Measurements from ENCODE around the gene CACNA1C. TPM values are rescaled to one million over a fixed set of nuclear protein-coding genes. Genes with fewer than 3 reads are reported as not detected.

Gene CACNA1C
- total RNA-seq, 4 donors from 2014 or later: 0.38 to 2.4 (median 1.4) TPM

DNA sequence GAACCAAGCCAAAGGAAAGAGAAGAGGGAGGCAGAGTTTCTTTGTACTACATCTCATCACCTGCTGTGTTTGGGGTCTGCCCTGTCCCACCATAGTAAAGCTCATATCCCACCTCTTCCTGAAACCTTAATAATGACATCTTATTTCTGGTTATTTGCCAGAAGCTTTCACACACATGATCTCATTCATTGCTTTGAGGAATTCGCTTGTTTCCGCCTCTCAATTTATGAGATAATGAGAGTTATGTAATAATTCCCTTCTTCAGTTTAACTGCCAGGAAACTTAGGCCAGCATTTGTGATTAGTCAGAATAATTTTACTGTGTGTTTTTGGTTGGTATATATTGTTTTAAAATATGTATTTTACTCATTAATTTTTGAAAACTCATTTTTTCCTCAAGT, 205.2 kb downstream of the CACNA1C start:
- 18 to 37% methylated on average over 2 of the region's 2 CpGs for WGBS, 2 donors
- no peak for DNase-seq (ENCODE audit: low spot score in 2 of 2)
- intact Hi-C loops (cut with DNase I; ENCODE audit: low total_unique reads): loop anchor here (5.0 kb wide), 1 partner anchor 309 kb away; no protein-coding TSS in a partner anchor

GRCh38 chr12:2259369-2259768, 206.6 kb downstream of the CACNA1C start:
- intact Hi-C loops (cut with DNase I; ENCODE audit: low total_unique reads): loop anchor here (5.0 kb wide), 1 partner anchor 308 kb away; no protein-coding TSS in a partner anchor
- no peak overlapping the region for H3K4me3 ChIP-seq (ENCODE audit: low read depth, poor library complexity, severe bottlenecking)
- DNase-seq (ENCODE audit: low spot score in 2 of 2): no peak
- 18 to 29% methylated on average over 4 of the region's 4 CpGs for WGBS, 2 donors
- no peak for TF ChIP-seq POLR2A (IDR thresholded peaks at IDR 0.05)
- TF ChIP-seq, protein P1, sequence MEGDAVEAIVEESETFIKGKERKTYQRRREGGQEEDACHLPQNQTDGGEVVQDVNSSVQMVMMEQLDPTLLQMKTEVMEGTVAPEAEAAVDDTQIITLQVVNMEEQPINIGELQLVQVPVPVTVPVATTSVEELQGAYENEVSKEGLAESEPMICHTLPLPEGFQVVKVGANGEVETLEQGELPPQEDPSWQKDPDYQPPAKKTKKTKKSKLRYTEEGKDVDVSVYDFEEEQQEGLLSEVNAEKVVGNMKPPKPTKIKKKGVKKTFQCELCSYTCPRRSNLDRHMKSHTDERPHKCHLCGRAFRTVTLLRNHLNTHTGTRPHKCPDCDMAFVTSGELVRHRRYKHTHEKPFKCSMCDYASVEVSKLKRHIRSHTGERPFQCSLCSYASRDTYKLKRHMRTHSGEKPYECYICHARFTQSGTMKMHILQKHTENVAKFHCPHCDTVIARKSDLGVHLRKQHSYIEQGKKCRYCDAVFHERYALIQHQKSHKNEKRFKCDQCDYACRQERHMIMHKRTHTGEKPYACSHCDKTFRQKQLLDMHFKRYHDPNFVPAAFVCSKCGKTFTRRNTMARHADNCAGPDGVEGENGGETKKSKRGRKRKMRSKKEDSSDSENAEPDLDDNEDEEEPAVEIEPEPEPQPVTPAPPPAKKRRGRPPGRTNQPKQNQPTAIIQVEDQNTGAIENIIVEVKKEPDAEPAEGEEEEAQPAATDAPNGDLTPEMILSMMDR (IDR thresholded peaks at IDR 0.05): no peak

More for the DNA sequence above, 205.2 kb downstream of the CACNA1C start:
- TF ChIP-seq, protein P1 (IDR thresholded peaks at IDR 0.05): no peak
- TF ChIP-seq POLR2A (IDR thresholded peaks at IDR 0.05): no peak
- H3K4me3 ChIP-seq (ENCODE audit: low read depth, poor library complexity, severe bottlenecking): no peak overlapping the region

DNA sequence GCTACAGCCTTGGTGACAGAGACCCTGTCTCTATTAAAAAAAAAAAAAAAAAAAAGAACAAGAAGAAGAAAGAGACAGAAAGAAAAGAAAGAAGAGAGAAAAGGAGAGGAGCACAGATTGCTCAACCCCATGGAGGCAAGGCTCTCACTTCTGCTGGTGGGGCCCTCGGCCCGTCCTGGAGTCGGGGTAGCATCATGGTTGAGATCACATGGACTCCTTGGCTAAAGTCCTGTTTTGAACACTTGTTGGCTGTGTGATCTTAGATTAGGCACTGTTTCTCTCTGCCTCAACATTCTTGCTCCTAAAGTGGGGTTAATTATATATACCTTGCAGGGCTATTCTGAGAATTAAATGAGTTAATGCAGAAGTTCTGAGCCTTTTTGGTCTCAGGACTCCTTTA, 207.7 kb downstream of the CACNA1C start:
- intact Hi-C loops (cut with DNase I; ENCODE audit: low total_unique reads): no loop called here
- TF ChIP-seq POLR2A (IDR thresholded peaks at IDR 0.05): no peak
- TF ChIP-seq, protein P1 (IDR thresholded peaks at IDR 0.05): no peak
- no peak overlapping the region for H3K4me3 ChIP-seq (ENCODE audit: low read depth, poor library complexity, severe bottlenecking)
- 82 to 88% methylated on average over 3 of the region's 3 CpGs for WGBS, 2 donors
- no peak for DNase-seq (ENCODE audit: low spot score in 2 of 2)

- TF ChIP-seq POLR2A (IDR thresholded peaks at IDR 0.05): no peak
- TF ChIP-seq, protein P1 (IDR thresholded peaks at IDR 0.05): no peak
- intact Hi-C loops (cut with DNase I; ENCODE audit: low total_unique reads): no loop called here
- no peak for DNase-seq (ENCODE audit: low spot score in 2 of 2)
- 83 to 91% methylated on average over 1 of the region's 1 CpG for WGBS, 2 donors
- no peak overlapping the region for H3K4me3 ChIP-seq (ENCODE audit: low read depth, poor library complexity, severe bottlenecking)
These were observed 208.9 kb downstream of the CACNA1C start for GRCh38 chr12:2261708-2262107.

DNA sequence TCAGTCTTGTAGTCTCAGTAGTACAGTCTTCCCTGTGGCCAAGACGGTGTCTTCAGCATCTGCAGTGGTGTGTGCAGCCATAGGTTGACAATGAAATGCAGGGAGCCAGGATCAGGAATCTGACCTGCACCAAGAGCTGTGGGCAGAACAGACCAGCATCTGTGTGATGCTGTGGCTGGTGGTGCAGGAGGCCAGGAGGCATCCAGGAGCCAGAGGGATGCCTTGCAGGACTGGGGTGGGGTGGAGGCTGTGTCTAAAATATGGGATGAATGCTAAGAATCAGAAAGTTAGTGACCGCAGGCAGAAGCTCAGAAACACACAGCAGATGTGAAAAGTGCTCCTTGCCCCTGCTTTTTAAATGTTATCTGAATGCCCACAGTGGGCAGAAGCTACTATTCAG, 209.7 kb downstream of the CACNA1C start:
- peak in 1 of 2 donors; percentile 72 for DNase-seq (ENCODE audit: low spot score in 2 of 2)
- intact Hi-C loops (cut with DNase I; ENCODE audit: low total_unique reads): no loop called here
- no peak overlapping the region for H3K4me3 ChIP-seq (ENCODE audit: low read depth, poor library complexity, severe bottlenecking)
- 88 to 93% methylated on average over 2 of the region's 2 CpGs for WGBS, 2 donors
- no peak for TF ChIP-seq POLR2A (IDR thresholded peaks at IDR 0.05)
- TF ChIP-seq, protein P1 (IDR thresholded peaks at IDR 0.05): no peak

DNA sequence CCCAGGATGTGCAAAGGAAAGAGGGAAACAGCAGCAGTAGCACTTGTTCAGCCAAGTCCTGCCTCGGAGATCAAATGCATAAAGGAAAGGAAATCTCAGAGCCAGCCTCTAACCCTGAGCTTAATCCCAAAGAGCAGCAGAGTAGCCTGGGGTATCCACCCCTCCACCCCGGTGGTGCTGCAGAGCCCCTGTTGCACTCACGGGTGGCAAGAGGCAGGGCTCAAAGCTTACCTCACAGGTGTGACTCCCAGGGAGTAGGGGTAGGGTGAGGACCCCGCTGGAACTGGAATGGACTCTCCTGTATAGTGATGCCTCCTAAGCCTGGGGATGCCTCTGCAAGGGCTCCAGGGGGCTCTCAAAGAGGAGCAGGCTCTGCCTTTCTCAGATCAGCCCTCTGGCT, 211.1 kb downstream of the CACNA1C start:
- TF ChIP-seq POLR2A (IDR thresholded peaks at IDR 0.05): no peak
- TF ChIP-seq, protein P1 (IDR thresholded peaks at IDR 0.05): no peak
- 67 to 84% methylated on average over 4 of the region's 4 CpGs for WGBS, 2 donors
- intact Hi-C loops (cut with DNase I; ENCODE audit: low total_unique reads): no loop called here
- DNase-seq (ENCODE audit: low spot score in 2 of 2): peak in 1 of 2 donors; percentile 84
- H3K4me3 ChIP-seq (ENCODE audit: low read depth, poor library complexity, severe bottlenecking): no peak overlapping the region
